Measurements from ENCODE around the gene PHACTR1.

- TF ChIP-seq CTCF (conservative IDR thresholded peaks at IDR 0.05 in 1 of 2, IDR thresholded peaks at IDR 0.05 in 1 of 2; ENCODE audit: extremely low read depth in 1 of 2, insufficient read depth in 1 of 2, low read depth in 1 of 2, low read length in 2 of 2): no peak
- no peak for TF ChIP-seq EZH2 (IDR thresholded peaks at IDR 0.05; ENCODE audit: borderline replicate concordance, low read length)
These were observed 49.7 kb upstream of the PHACTR1 start for GRCh38 chr6:12666886-12667285.
